NCI-H146 treated with DMSO at 0.1 percent for 48 hours (cell line): ENCODE results near the gene BRSK2.
A peak's percentile ranks its signal among the peaks of the same experiment; 100 is the strongest.

ENCODE experiments used
- DNase-seq: peaks from one replicate; lab custom pipeline; 2025; ENCODE audit not compliant: unreplicated experiment; lab: John Stamatoyannopoulos, UW

BRSK2 gene

DNA sequence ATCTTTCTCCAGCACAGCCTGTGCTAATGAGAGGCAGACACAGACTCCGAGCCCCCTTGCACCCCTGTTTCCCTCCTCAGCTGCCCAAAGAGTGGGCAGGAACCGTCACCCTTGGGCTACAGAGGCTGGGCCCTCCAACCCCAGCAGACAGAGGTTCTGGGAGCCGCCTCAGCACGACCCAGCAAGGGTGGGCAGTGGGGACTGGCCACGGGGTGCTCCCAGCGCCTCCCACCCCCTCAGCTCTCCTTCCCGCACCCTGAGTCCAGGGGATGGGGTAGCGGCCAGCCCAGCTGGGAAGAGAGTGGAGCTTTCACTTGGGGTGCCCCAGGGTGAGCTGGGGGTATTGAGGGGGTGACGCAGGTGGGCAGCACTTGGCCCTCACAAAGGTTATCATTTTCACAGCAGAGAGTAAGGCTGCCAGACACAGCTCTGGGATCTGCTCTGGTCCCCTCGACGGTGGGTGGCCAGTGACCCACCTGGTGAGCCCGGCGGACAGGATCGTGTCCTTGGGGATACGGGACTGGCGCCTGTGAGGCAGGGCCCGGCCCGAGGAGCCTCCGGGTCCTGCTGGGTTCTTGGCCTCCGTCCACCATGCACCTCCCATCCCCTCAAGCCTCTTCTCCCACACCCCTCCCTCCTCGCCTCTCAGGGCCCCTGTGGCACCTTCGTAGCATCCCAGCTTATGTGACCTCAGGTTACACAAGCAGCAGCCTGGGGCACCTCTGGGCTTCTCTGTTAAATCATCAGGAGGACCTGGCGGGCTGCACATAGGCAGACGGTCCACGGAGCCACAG is 14.4 kb upstream of the BRSK2 start:
- DNase-seq = no peak

DNA sequence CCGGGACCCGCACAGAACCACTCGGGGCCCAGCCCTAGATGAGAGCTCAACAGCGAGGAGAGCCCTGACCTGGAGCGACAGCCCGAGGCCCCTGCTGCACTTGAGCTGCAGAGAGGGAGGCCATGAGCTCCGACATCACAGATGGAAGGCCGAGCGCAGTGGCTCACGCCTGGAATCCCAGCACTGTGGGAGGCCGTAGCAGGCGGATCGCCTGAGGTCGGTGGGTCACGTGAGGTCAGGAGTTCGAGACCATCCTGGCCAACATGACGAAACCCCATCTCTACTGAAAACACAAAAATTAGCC is 13.8 kb upstream of the BRSK2 start:
- no peak for DNase-seq

DNA sequence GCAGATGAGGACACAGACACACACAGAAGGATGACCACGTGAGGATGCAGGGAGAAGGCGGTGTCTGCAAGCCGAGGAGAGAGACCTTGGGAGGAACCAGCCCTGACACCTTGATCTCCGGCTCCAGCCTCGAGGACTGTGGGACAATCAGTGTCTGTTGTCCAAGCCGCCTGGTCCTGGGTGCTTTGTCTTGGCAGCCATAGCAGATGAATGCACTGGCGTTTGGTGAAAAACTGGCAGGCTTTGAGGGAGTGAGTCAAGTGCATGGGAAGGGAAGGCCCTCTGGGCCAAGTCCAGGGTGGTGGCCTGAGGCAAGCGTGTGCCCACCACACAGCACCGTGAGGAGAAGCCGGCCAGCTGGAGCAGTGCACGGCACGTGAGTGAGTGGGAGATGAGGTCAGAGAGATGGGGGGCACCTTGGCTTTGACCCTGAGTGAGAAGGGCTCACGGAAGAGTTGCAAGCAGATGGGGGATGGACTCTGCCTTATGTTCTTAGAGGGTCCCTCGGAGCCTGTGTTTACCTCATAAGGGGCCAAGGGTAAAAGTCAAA is 12.4 kb upstream of the BRSK2 start:
- DNase-seq = no peak

DNA sequence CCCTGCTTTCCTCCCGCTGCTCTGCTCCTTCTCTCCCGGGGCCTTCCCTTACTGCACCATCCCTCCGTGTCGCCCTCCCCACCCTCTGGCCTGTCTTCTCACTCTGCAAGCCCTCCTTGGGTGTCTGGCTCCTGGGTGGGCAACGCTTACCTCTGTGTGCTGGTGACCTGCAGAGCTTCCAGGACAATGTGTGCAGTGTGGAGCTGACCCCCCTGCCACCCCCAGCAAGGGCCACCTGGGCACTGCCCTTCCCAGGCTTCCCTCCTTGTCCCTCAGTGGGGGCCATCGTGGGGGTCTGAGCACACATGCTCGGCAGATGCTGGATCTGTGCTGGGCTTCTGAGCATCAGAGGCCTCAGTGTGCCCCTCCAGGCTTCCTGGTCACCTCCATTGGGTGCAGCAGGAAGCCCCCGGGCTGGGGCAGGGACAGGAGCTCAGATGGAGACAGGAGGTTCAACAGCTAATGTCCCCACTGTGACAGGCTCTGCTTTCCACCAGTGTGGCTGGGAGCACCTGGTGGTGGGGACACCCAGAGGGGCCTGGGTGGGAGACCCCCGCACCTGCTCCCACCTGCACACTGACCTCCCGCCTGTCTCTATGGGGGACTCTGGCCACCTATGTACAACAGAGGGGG is 7.8 kb upstream of the BRSK2 start:
- no peak for DNase-seq

DNA sequence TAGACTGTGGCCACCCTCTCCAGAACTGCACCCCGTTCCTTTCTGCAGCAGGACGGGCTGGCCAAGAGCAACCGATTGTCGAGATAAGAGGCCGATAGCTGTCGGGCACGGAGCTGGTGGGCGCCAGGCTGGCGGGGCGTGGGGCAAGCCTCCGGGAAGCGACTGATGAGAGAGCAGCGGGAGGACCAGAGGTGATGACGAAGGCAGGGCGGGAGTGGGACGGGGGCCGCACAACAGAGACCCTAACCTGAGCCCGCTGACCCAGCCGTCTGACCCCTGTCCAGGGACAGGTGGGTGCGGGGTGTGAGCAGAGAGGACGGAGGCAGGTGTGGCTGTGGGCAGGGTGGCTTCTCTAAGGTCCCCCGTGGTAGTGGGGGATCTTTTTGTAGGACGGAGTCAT is 7.3 kb upstream of the BRSK2 start:
- no peak for DNase-seq

DNA sequence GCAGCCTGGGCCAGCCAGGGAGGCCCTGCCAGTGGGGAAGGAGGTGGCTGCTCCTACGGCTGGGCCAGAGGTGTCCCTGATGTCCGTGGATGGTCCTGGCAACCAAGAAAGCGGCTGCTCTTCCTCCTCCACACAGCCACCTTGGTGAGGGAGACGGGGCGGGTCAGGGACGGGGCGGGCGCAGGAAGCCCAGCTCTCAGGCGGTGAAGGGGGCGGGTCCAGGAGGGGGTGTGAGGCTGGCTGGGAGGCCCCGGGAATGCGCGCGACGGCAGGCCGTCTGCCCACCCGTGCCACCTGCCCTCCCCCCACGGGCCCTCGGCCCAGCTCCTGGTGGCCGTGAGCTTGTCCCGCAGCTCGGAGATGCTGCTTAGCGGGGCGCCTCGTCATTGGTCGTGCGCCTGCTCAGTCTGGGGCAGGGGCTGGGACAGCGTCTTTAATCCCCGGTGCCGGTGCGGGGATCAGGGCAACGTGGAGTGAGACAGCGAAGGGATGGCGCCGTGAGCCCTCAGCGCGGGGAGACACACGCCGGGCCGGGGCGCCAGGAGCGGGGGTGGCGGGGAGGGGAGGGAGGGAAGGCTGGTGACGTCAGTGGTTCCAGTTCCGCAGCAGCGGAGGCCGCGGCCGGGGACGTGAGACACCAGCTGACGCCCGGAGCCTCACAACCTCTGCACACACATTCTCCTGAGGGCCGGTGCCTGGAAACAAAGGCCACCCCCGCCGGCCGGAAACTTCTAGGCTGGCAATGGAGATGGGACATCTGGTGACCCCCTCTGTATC is 6.7 kb upstream of the BRSK2 start:
- peak; percentile 25 for DNase-seq

DNA sequence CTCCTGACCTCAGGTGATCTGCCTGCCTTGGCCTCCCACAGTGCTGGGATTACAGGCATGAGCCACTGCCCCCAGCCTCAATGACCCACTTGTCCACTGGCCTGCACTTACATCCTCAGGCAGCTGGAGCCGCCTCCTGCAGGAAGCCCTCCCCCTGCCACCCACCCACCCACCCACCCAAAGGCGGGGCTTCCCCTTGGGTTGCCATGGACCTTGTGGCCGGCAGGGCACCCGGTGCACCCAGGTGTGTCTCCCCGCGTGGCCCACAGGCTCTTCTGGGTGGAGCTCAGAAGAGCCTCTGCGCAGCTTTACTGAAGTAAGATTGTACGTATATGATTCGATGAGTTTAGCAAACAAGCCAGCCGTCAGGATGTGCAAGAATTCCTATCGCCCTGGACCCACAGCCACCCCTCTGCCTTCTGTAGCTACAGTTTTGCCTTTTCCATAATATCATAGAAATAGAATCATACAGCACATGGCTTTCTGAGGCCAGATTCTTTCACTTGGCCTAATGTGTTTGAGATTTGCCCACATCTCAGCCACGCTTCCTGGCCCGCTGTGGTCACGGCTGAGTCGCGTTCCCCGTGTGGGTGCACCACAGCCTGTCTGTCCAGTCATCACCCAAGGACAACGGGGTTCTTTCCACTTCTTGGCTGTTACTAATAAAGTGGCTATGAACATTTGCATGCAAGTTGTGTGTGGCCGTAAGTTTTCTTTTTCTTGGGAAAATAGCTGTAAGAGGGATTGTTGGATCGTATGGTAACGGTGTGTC is 5.3 kb upstream of the BRSK2 start:
- no peak for DNase-seq

DNA sequence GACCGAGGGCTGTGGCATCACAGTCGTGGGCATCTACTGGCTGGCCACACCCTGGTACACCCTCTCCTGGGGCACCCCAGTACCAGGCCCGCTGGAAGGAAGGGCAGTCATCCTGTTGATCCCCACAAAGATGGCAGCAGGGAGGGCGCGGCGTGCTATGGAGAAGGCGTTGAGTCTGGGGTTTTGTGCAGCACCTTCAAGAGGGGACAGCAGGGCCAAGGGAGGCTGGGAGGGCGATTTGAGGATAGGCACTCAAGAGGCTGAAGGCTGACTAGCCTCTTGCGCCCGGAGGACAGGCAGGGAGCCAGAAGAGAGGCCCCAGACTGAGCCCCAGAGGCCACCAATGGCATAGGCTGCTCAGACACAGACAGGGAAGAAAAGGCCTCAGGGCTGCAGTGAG is 2.2 kb upstream of the BRSK2 start:
- no peak for DNase-seq

DNA sequence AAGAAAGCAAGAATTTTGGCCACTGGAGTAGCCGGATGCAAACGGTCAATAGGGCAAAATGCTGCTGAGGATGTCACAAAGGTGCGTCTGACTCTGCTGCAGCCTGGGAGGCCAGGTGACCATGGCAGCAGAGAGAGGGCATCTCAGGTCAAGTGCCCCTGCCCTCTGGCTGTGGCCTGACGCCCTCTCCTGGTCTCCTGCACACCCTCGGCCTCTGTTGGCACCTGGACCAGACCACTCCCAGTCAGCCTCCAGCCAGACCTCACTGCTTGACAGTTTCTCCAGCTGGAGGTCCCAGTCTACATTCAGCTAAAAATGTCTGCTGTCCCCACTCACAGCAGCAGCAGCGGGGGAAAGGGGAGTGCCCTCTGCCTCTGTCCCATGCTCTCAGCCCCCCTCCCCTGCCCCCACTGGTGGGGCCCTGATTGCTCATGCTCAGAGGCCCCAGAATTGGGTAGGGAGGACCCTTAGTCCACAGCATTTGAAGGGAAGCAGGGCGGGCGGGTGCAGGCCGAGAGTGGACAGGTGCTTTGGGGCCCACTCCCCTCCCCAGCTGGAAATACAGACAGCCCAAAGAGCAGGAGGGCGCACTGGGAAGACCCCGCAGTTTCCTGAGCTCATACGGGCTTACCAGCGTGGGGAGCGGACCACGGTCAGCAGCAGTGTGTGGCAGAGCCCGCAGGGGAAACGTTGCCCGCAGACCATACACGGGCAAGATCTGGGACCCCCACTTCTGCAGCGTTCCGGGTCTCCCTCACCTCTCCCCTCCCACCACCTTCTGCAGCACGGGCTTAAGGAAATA is 1.6 kb upstream of the BRSK2 start:
- peak; percentile 18 for DNase-seq

DNA sequence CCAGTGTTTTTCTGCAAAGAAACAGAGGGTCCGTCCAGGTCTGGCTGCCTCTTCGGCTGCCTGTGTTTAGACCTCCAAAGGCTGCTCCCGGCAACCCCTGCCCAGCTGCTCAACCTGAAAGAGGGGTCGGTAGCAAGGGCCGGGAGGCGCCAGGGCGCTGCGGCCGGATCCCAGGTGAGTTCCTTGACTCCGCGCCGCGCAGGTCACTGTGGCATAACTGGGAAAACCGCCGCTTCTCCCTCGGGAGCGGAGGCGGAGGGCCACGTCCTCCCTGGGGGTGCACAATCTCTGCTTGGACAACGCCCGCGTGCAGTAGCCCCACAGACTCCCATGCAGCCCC is 1.0 kb upstream of the BRSK2 start:
- no peak for DNase-seq

DNA sequence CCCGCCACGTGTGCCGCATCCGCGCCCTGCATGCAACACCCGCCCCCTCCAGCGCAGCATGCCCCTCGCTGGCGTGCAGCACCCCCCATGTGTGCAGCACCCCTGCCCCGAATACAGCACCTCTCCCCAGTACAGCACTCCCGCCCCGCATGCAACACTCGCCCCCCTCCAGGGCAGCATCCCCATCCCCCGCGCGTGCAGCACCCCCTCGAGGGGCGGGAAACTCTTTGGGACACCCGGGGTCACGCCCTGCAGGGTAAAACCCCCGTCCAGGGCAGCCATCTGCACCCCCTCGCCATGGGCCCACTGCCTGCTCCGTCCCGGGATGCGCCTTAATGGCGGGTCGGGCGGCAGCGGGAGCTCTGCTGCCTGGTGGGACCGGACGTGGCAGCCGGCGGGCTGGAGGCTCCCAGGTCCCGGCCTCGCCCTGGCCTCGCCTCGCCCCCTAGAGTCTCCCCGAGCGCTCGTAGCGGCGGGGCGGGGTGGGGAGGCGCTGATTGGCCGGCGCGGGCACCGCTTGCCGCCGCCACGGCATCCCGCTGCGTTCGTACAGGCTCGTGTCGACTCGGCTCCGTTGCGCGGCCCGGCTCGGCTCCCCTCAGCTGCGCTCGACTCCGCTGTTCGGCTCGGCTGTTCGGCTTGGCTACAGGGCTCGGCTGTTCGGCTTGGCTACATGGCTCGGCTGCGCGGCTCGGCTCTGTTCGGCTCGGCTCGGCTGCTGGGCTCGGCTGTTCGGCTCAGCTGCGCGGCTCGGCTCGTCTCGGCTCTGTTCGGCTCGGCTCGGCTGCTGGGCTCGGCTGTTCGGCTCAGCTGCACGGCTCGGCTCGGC is 417 bp upstream of the BRSK2 start:
- DNase-seq = peak; percentile 90

DNA sequence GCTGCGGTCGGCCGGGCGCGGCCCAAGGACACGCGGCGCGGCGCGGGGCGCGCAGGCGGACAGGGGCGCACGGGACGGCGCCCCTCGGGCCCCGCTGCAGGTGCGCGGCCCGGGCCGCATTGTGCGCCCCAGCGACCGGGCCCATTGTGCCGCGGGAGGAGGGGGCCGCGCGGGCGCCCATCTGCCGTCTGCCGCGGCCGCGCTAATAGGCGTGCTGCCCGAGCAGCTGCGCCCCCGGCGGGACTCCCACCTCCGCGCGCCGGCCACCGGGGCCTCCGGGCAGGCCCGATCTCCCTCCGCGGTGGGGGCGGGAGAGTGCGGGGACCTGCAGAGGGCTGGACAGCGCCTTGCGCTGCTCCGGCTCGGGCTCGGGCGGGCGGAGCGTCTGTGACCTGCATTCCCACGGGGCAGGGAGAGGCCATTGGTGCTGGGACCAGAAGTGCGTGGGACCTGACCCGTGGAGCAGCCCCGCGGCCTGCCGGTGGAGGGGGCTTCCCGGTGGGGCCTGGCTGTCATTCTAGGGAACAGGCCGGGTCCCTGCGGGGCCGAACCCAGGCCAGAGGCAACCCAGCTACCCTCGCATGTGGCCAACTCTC is 933 bp downstream of the BRSK2 start:
- no peak for DNase-seq

DNA sequence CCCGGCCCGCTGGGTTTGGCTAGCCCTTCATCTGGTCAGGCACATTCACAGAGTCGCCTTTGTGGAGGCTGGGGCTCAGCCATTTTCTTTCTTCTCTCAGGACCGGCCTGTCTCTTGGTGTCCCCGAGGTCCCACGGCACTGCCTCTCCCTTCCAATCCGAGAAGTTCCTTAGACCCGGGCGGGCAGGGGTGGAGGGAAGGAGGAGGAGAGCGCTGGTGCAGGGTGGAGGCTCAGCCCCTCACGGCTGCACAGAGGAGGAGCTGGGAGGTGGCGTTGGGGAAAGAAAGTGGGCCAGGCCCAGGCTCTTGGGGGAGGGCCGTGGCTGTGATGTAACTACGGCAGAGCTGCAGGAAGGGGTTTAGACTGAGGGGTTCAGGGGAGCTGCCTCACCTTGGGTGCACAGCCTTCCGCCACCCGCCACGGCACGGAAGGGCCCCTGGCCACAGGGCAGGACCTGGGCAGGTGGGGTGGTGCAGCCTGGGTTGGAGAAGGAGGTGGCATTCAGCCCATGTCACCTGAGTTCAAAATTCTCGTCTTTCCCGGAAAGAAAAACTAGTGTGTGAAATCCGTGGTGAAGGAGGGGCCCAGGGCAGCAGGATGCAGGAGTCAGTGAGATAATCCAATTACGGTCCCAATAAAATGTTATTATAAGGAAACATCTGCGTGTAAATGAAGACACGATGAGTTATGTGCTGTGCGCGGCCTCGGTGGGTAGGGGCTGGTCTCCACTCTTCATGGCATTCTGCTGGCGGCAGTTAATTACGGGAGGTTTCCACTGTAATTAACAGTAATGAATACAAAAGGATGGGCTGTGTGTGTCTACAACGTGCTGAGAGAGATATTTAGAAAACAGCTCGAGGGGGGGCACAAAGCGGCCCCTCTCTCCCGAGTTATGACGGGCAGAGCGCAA is 1.7 kb downstream of the BRSK2 start:
- peak; percentile 7 for DNase-seq

DNA sequence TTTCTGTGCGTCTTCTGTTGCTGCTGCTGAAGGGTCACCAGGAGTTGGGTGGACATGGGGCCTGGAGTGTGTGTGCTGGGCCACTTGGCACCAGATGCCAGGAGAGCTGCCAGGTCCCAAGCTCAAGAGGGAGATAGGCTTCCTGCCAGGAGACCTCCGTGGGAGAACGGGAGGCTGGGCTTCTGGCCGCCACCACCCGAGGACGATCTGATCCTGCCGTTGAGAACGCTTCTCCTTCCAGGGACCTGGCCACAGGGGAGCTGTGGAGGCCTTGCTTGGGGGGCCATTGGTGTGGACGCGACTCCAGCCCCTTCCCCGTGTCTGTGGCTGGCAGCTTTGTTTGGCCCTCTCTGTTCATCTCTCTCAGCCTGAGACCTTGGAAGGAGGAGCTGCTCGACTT is 2.4 kb downstream of the BRSK2 start:
- no peak for DNase-seq

DNA sequence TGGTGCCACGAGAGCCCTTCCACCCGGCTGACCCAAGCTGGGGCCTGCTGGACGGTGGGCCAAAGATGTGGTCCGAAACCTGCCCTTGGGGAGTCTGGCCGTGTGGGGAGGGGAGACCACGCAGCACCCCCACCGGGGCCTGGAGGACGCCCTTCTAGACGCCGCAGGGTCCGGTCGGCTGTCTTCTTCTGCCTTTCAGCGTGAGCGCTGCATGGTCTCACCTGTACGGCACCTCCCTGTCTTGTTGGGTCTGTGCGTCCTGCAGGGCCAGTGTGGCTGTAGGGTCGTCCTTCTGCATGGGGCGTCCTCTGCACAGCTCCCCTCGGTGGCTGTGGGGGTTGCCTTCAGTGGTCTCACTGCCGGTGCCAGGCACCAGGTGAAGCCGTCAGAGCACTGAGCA is 2.8 kb downstream of the BRSK2 start:
- no peak for DNase-seq

DNA sequence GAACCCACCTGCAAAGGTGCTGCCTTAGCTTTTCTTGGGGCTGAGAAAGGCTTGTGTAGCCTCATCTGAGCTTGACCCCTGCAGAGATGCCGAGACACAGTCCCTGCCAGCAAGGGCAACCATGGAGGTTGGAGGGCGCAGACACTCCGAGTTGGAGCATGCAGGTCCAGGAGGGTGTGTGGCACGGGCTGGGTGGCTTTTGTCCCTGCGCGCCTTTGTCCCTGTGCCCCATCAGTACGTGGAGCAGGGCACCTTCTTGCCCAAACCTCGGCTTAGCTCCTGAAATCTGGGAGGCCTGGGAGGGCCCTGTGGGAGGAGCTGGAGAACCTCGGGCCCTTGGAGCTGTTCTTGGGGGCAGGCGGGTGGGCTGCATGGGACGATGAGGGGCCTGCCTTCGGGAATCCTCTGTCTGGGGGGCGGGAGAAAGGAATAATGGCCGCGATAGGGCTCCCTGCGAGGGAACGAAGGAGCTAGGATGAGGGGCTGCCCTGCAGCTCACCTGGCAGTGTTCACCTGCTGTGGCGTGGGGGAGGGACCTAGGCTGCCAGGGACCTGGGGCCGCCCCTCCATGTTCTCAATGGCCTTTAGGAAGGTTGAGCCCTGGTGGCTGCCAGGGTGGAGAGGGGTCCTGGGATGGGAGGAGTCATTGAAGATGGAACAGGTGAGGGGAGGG is 3.4 kb downstream of the BRSK2 start:
- no peak for DNase-seq

DNA sequence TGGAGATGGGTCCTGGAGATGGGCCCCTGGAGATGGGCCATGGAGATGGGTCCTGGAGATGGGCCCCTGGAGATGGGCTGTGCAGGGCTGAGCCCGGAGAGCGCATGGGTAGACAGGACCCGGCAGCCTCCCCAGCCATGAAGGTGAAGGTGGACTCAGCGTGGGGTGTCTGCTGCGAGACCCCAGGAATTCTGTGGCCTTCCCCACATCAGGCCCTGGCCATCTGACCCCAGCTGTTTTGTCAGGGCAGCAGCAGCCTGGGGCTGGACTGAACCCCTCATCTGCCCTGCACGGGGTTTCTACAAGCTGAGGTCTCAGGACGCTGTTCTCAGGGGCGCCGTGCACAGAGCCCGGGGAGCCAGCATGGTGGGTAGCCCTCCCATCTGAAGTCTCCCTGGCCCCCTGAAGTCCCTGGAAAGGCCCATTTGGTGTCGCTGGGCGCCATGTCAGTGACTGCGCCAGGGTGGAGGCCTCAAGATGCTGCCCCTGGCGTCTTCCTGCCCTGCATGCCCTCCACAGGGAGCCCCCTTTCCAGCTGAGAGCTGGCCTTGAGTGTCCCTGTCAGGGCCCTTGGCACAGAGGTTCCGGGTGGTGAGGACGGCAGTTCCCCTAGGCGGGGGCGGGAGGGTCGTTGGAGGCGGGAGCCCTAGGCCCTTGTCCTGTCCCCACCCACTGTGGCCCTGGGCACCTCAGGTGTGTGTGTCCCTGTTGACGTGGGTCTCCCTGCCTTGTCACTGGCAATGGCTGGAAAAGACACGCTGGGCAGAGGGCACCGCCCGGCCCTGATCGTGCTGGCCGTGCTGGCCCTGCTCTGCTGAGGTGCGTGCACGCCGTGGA is 5.4 kb downstream of the BRSK2 start:
- no peak for DNase-seq
